HepG2 (cell line): Measurements from ENCODE around the gene GPATCH4. TPM values are rescaled to one million over a fixed set of nuclear protein-coding genes. Genes with fewer than 3 reads are reported as not detected.

ENCODE experiments used
- BRF2 ChIP-seq: sonication (generic); formaldehyde crosslinking; IDR thresholded peaks from 2 replicates; pipeline ENCODE4 v1.8.1; 2022; ENCODE audit warnings: mild to moderate bottlenecking, missing genetic modification reagents
- ELF3 ChIP-seq: IDR thresholded peaks from 2 replicates; pipeline ENCODE4 v1.6.1; 2016; ENCODE audit warnings: missing genetic modification reagents, missing compliant biosample characterization
- GZF1 ChIP-seq: sonication (generic); formaldehyde crosslinking; IDR thresholded peaks from 2 replicates; pipeline ENCODE4 v1.5.1; 2020; ENCODE audit warnings: mild to moderate bottlenecking, missing genetic modification reagents
- HNRNPL ChIP-seq: fragments of 200-400 bp; formaldehyde crosslinking; IDR thresholded peaks from 2 replicates; pipeline ENCODE4 v1.6.1; 2017; ENCODE audit warnings: mild to moderate bottlenecking, low read depth, low read length
- MED1 ChIP-seq: sonication (generic); formaldehyde crosslinking; IDR thresholded peaks from 2 replicates; pipeline ENCODE4 v1.4.0; 2020; ENCODE audit warnings: missing genetic modification reagents
- NAIF1 ChIP-seq: sonication (generic); formaldehyde crosslinking; IDR thresholded peaks from 2 replicates; pipeline ENCODE4 v1.5.0; 2020; ENCODE audit warnings: mild to moderate bottlenecking, missing genetic modification reagents, borderline replicate concordance
- NPAS2 ChIP-seq: sonication (generic); formaldehyde crosslinking; IDR thresholded peaks from 2 replicates; pipeline ENCODE4 v1.8.0; 2022; ENCODE audit warnings: mild to moderate bottlenecking, missing genetic modification reagents, borderline replicate concordance
- NR2F2 ChIP-seq: IDR thresholded peaks from 2 replicates; pipeline ENCODE4 v1.6.1; 2012; ENCODE audit warnings: low read depth, inconsistent platforms, borderline replicate concordance
- RXRA ChIP-seq: sonication (generic); formaldehyde crosslinking; IDR thresholded peaks from 2 replicates; pipeline ENCODE4 v1.5.1; 2020; ENCODE audit warnings: missing genetic modification reagents
- ZNF639 ChIP-seq: conservative IDR thresholded peaks from 2 replicates; pipeline ENCODE4 v1.6.1; 2018; ENCODE audit warnings: missing genetic modification reagents
- ZNF687 ChIP-seq: sonication (generic); formaldehyde crosslinking; IDR thresholded peaks from 2 replicates; pipeline ENCODE4 v1.5.1; 2020; ENCODE audit warnings: mild to moderate bottlenecking, missing genetic modification reagents, moderate library complexity
- ZNF691 ChIP-seq: sonication (generic); formaldehyde crosslinking; IDR thresholded peaks from 2 replicates; pipeline ENCODE4 v1.4.0; 2020; ENCODE audit warnings: missing genetic modification reagents, low read depth, mild to moderate bottlenecking, borderline replicate concordance
- polyA plus RNA-seq, 8 experiments: library from polyadenylated mRNA; depleted of rRNA in 3 of 8; stranded (reverse) in 7 of 8; unstranded in 1 of 8; fragments of >200 nt; fragmentation: Illumina TruSeq in 4 of 8; extraction: Trizol in 4 of 8; gene quantifications; 2 replicates each; pipeline versions ENCODE4 v1.2.1 to v1.2.3, GENCODE V29; 2011 to 2016; ENCODE audit warnings: low read depth in 4 of 8, missing spikeins in 1 of 8, mixed read lengths in 1 of 8; ENCODE audit not compliant: insufficient read depth in 1 of 8
- total RNA-seq, 5 experiments: library from RNA; depleted of rRNA; stranded (reverse); fragments of >200 nt; fragmentation: Illumina TruSeq; extraction: Trizol; gene quantifications; 2 replicates each; pipeline ENCODE4 v1.2.3, GENCODE V29; 2016; ENCODE audit warnings: low read depth in 1 of 5
- TF ChIP-seq, protein P1 (sequence below): sonication (generic); formaldehyde crosslinking; IDR thresholded peaks from 2 replicates; pipeline ENCODE4 v1.5.0; 2020; ENCODE audit warnings: mild to moderate bottlenecking, missing genetic modification reagents, borderline replicate concordance
- TF ChIP-seq, protein P2 (sequence below): sonication (generic); formaldehyde crosslinking; IDR thresholded peaks from 2 replicates; pipeline ENCODE4 v1.8.0; 2022; ENCODE audit warnings: missing genetic modification reagents, mild to moderate bottlenecking, moderate library complexity, borderline replicate concordance

GPATCH4 gene
- total and polyA plus RNA-seq, 2 of the 13 experiments (the other 11 are each of a cell fraction or from before 2014, with no cell fraction given), result 19.2 to 37.9 TPM

DNA sequence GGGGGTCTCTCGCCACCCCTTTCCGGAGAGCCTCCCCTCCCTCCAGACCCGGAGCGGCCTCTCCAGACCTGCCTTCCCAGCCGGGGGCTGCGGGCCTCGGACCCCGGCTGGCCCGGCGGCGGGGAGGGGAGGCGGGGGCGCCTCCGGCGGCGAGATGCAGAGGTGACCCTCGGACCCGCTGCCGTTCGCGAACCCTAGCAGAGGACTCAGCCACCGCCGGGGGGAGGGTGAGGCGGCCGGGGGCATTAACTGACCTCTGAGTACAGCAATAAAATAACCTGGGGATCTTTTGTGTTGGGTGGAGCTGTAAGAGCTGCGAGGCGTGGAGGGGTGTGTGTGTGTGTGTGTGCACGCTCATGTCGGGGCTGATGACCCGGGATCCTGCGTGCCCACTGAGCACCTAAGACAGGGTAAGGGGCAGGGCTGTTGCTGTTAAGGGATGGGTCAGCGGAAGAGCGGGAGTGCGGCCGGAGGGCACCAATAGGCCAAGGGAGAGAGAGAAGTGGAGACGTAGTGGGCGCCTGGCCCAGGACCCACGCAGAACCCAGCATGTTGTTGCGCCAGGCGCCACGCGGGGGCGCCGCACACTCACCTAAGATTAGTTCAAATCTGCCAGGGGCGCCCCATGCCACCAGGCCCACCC, 24.3 kb upstream of the GPATCH4 start (continued):
- TF ChIP-seq, protein P1, sequence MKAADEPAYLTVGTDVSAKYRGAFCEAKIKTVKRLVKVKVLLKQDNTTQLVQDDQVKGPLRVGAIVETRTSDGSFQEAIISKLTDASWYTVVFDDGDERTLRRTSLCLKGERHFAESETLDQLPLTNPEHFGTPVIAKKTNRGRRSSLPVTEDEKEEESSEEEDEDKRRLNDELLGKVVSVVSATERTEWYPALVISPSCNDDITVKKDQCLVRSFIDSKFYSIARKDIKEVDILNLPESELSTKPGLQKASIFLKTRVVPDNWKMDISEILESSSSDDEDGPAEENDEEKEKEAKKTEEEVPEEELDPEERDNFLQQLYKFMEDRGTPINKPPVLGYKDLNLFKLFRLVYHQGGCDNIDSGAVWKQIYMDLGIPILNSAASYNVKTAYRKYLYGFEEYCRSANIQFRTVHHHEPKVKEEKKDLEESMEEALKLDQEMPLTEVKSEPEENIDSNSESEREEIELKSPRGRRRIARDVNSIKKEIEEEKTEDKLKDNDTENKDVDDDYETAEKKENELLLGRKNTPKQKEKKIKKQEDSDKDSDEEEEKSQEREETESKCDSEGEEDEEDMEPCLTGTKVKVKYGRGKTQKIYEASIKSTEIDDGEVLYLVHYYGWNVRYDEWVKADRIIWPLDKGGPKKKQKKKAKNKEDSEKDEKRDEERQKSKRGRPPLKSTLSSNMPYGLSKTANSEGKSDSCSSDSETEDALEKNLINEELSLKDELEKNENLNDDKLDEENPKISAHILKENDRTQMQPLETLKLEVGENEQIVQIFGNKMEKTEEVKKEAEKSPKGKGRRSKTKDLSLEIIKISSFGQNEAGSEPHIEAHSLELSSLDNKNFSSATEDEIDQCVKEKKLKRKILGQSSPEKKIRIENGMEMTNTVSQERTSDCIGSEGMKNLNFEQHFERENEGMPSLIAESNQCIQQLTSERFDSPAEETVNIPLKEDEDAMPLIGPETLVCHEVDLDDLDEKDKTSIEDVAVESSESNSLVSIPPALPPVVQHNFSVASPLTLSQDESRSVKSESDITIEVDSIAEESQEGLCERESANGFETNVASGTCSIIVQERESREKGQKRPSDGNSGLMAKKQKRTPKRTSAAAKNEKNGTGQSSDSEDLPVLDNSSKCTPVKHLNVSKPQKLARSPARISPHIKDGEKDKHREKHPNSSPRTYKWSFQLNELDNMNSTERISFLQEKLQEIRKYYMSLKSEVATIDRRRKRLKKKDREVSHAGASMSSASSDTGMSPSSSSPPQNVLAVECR (CRISPR knock-in tag), result peak; percentile 29; the same call in 1 of the 2 replicates
- TF ChIP-seq ZNF687 (CRISPR knock-in tag) (peak; percentile 3; the same call in 1 of the 2 replicates), ELF3 (CRISPR knock-in tag) (no peak), BRF2 (CRISPR knock-in tag) (no peak), MED1 (CRISPR knock-in tag) (no peak), NAIF1 (no peak), ZNF639 (no peak), HNRNPL (peak; percentile 60; the same call in 1 of the 2 replicates), ZNF691 (CRISPR knock-in tag) (0 out of 2 replicates have a peak, but pooled peaks have one; percentile 15), GZF1 (CRISPR knock-in tag) (no peak), RXRA (no peak), NPAS2 (CRISPR knock-in tag) (no peak), NR2F2 (no peak)
- TF ChIP-seq, protein P2, sequence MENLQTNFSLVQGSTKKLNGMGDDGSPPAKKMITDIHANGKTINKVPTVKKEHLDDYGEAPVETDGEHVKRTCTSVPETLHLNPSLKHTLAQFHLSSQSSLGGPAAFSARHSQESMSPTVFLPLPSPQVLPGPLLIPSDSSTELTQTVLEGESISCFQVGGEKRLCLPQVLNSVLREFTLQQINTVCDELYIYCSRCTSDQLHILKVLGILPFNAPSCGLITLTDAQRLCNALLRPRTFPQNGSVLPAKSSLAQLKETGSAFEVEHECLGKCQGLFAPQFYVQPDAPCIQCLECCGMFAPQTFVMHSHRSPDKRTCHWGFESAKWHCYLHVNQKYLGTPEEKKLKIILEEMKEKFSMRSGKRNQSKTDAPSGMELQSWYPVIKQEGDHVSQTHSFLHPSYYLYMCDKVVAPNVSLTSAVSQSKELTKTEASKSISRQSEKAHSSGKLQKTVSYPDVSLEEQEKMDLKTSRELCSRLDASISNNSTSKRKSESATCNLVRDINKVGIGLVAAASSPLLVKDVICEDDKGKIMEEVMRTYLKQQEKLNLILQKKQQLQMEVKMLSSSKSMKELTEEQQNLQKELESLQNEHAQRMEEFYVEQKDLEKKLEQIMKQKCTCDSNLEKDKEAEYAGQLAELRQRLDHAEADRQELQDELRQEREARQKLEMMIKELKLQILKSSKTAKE (CRISPR knock-in tag), result 0 out of 2 replicates have a peak, but pooled peaks have one; percentile 32
